HFFc6 (cell line): Measurements from ENCODE around the gene DUSP6. TPM values are rescaled to one million over a fixed set of nuclear protein-coding genes. Genes with fewer than 3 reads are reported as not detected.

ENCODE experiments used
- DNase-seq: peaks from one replicate; pipeline ENCODE4 v3.0.0-alpha.2; 2018
- H3K27ac Mint-ChIP-seq: 2 replicates; pipeline ENCODE4 v1.8.0; 2020; ENCODE audit warnings: mild to moderate bottlenecking, mixed read lengths
- H3K27me3 Mint-ChIP-seq: 2 replicates; pipeline ENCODE4 v1.8.0; 2021; ENCODE audit warnings: mild to moderate bottlenecking, moderate library complexity, mixed read lengths; ENCODE audit not compliant: insufficient read depth
- H3K36me3 Mint-ChIP-seq: 2 replicates; pipeline ENCODE4 v1.8.0; 2021; ENCODE audit warnings: low read depth, mixed read lengths
- H3K4me1 Mint-ChIP-seq: 2 replicates; pipeline ENCODE4 v1.8.0; 2020; ENCODE audit warnings: low read depth, mixed read lengths
- H3K4me3 Mint-ChIP-seq: 2 replicates; pipeline ENCODE4 v1.8.0; 2020; ENCODE audit warnings: mild to moderate bottlenecking, moderate library complexity, mixed read lengths
- H3K9me3 Mint-ChIP-seq: 2 replicates; pipeline ENCODE4 v1.8.0; 2020; ENCODE audit warnings: mild to moderate bottlenecking, mixed read lengths
- total RNA-seq, 6 experiments: library from RNA; stranded (reverse); fragmentation: NEBNext Ultra II Directional; extraction: Animal tissue kit (Norgen Biotek cat#: 25700); gene quantifications; 2 replicates in 1 of 6; 3 replicates in 5 of 6; pipeline ENCODE4 v1.2.3, GENCODE V29; 2021
- TF ChIP-seq, protein P1 (sequence below): fragments of 200-600 bp; sonication (generic); IDR thresholded peaks from 2 replicates; pipeline ENCODE4 v1.5.0; 2021; ENCODE audit warnings: antibody characterized with exemption, mild to moderate bottlenecking

DUSP6 gene
- total RNA-seq, 6 experiments from 2014 or later = 42.2 to 77.8 (median 46.2) TPM

DNA sequence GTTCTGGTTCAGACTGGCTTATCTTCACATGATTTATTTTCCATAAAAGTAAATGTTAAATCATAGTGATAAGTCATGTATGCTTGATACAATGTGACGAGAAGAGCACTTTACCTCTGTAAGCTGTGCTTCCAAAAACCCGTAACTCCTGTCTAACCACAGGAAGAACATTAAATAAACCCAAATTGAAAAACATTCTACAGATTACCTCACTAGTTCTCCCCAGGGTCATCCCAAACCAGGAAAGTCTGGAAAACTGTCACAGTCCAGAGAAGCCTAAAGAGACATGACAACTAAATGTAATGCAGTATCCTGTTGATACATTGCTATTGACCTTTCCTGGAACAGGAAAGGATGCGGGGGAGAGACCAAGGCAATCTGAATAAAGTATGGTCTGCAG, 32.5 kb upstream of the DUSP6 start:
- H3K4me1 Mint-ChIP-seq = peaks cover 34% of the 10 kb centered on the region
- DNase-seq = no peak
- H3K27ac Mint-ChIP-seq = peak overlapping the region; percentile 80
- peak overlapping the region; percentile 69 for H3K4me3 Mint-ChIP-seq
- H3K27me3 Mint-ChIP-seq = no peaks in the 10 kb centered on the region
- no peaks in the 10 kb centered on the region for H3K9me3 Mint-ChIP-seq
- no peaks in the 10 kb centered on the region for H3K36me3 Mint-ChIP-seq
- TF ChIP-seq, protein P1, sequence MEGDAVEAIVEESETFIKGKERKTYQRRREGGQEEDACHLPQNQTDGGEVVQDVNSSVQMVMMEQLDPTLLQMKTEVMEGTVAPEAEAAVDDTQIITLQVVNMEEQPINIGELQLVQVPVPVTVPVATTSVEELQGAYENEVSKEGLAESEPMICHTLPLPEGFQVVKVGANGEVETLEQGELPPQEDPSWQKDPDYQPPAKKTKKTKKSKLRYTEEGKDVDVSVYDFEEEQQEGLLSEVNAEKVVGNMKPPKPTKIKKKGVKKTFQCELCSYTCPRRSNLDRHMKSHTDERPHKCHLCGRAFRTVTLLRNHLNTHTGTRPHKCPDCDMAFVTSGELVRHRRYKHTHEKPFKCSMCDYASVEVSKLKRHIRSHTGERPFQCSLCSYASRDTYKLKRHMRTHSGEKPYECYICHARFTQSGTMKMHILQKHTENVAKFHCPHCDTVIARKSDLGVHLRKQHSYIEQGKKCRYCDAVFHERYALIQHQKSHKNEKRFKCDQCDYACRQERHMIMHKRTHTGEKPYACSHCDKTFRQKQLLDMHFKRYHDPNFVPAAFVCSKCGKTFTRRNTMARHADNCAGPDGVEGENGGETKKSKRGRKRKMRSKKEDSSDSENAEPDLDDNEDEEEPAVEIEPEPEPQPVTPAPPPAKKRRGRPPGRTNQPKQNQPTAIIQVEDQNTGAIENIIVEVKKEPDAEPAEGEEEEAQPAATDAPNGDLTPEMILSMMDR = no peak

DNA sequence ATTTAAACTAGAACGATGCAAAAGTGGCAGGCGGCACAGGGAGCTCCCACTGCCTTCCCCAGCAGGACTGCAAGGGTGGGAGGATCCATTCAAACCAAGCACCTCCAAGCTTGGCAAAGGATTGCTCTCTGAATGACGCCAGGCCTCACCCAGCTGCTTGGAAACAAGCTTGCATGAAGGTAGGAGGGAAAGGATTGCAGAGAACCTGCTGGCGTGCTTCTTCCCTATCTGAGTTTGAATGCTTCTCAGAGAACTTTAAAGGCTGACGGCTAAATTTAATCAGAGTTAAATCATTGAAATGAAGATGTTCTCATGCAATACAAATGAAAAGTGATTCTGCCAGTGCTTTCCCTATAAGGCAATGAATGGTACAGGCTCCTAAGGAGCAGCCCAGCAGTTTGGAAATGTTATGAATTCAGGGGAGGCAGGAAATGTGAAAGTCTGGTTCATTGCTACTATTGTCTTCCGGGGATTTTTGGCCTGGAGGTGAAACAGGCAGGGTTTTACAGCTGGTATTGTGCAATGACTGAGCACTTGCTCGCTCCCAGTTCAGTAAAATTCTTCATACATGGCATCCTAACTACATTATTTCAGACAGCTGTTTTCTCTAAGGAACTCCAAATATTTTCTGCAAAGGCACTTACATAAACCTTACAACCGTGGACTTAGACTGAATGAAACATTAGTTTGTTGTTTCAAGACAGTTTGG, 31.9 kb upstream of the DUSP6 start:
- H3K4me3 Mint-ChIP-seq = peak overlapping the region; percentile 69
- peak; percentile 77 for DNase-seq
- H3K4me1 Mint-ChIP-seq = peaks cover 28% of the 10 kb centered on the region
- no peaks in the 10 kb centered on the region for H3K27me3 Mint-ChIP-seq
- TF ChIP-seq, protein P1 = no peak
- no peaks in the 10 kb centered on the region for H3K36me3 Mint-ChIP-seq
- peak overlapping the region; percentile 80 for H3K27ac Mint-ChIP-seq
- H3K9me3 Mint-ChIP-seq = no peaks in the 10 kb centered on the region

DNA sequence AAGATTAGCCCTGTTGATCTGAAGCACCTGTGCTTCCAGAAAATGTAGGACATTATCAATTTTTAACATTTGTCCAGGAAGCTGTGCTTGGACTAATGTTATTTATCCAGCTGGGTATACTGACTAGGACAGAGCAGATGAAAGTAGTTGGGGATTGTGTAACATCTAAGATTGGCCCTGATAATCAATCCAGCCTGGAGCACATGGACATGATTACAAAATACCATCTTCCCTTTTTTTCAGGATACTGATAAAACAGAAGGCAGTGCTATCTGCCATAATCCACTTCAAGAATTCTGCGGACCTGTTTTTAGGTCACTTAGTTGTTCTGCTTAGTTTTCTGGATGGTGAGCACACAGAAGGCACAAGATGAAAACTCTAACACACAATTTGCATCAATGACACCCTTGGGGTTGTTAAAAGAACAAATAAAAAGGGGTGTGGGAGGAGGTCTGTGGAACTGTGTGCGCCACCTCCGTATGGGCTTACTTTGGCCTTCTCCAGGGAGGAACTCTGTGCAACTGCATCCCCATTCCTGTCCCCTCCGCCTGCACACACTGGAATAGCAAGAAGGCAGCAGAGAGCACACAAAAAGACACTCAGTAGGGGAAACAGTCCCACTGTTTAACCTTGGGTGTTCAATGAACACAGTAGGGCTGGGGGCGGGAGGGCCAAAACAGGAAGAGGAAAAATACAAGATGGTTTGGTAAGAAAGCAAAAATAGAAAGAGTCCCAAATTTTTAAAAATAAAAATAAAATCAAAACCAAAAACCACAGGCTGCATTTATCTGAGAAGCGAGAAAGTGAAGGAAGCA, 31.1 kb upstream of the DUSP6 start:
- Mint-ChIP-seq H3K27ac (peak overlapping the region; percentile 80), H3K9me3 (no peaks in the 10 kb centered on the region)

DNA sequence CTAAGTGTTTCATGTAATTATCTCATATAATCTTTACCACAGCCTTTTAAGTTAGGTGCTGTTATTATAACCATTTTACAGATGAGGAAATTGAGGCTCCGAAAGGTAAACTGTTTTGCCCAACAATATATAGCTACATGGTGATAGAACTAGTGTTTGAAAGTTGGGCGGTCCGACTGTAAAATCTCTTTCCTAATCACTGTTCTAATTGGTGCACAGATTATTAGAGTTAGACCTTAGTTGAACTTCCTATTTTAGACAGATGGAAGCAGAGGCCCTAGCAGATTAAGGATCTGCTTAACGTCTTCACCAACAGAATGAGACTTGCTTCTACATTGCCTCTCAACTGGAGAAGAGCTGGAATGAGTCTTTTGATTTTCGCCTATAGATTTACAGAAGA, 30.0 kb upstream of the DUSP6 start:
- H3K4me3 Mint-ChIP-seq = no peak overlapping the region
- peaks cover under 1% of the 10 kb centered on the region; the same call in 1 of the 2 replicates for H3K27me3 Mint-ChIP-seq
- no peak for DNase-seq
- TF ChIP-seq, protein P1 = no peak
- no peaks in the 10 kb centered on the region for H3K36me3 Mint-ChIP-seq
- no peaks in the 10 kb centered on the region for H3K9me3 Mint-ChIP-seq
- no peak overlapping the region for H3K27ac Mint-ChIP-seq
- peaks cover 28% of the 10 kb centered on the region for H3K4me1 Mint-ChIP-seq

More for the DNA sequence above, 31.1 kb upstream of the DUSP6 start:
- DNase-seq = no peak
- H3K27me3 Mint-ChIP-seq = no peaks in the 10 kb centered on the region
- peaks cover 28% of the 10 kb centered on the region for H3K4me1 Mint-ChIP-seq
- TF ChIP-seq, protein P1 = no peak
- no peaks in the 10 kb centered on the region for H3K36me3 Mint-ChIP-seq
- H3K4me3 Mint-ChIP-seq = peak overlapping the region; percentile 69; the same call in 1 of the 2 replicates

DNA sequence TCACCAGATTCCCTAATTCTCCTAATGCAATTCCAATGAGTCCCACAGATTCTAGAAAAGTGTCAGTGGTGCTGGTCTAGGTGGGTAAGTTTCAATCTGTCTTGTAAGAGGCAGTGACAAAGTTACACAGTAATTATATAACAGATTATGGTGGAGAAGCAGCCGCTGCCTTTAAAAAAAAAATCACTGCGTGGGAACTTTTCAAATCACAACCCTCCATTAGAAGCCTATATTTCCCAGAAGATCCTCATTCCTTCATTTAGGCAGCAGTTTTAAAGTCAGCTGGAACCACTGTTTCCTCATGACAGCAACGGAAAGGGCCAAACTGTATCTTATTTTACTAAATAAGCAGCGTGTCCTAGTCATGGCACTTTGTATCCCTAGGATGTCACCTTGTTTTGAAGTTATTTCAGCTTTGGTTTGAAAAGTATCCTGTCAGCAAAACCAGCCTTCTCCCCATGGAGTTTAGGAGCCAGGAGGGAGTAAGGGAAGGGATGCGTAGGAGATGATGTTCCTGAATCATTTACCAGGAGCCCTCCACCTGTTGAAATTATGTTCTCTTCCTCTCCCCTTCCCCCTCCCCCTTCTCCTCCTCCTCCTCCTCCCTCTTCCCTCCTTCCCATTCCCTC, 27.7 kb upstream of the DUSP6 start:
- Mint-ChIP-seq H3K4me3 (no peak overlapping the region), H3K36me3 (no peaks in the 10 kb centered on the region), H3K27ac (no peak overlapping the region), H3K9me3 (no peaks in the 10 kb centered on the region), H3K4me1 (peaks cover 44% of the 10 kb centered on the region), H3K27me3 (peaks cover 2% of the 10 kb centered on the region; the same call in 1 of the 2 replicates)
- no peak for DNase-seq
- TF ChIP-seq, protein P1 = no peak
